Measurements from ENCODE around the gene LRRC41. TPM values are rescaled to one million over a fixed set of nuclear protein-coding genes. Genes with fewer than 3 reads are reported as not detected.

Gene LRRC41
- total RNA-seq, 4 donors from 2014 or later = 69.8 to 87.6 (median 84.7) TPM

DNA sequence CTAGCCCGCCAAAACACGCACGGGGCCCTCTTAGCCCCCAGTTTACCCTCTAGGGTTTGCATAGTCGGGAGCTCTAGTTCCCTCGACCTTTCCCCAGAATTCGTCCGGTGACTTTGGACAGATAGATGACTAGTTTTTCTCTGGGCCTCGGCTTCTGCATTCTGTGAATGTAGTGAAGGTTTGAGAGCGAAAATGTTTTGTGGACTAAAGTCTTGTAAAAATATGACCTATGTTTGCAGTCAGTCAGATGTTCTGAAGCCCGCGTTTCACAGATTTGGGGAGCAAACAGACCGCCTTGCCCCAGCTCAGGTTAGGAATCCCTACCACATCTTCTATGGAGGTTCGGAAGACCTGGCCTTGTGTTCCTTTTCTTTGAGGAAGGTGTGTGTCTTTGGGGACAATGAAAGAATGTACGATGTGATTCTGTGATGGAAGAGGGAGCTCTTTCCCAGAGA, 483 bp upstream of the LRRC41 start:
- Histone ChIP-seq H3K27ac (peak overlapping the region; percentile 98), H3K9me3 (no peaks in the 10 kb centered on the region), H3K4me1 (peaks cover 57% of the 10 kb centered on the region), H3K36me3 (peaks cover 2% of the 10 kb centered on the region), H3K27me3 (no peaks in the 10 kb centered on the region), H3K4me3 (peak overlapping the region; percentile 87)
- TF ChIP-seq, protein P1, sequence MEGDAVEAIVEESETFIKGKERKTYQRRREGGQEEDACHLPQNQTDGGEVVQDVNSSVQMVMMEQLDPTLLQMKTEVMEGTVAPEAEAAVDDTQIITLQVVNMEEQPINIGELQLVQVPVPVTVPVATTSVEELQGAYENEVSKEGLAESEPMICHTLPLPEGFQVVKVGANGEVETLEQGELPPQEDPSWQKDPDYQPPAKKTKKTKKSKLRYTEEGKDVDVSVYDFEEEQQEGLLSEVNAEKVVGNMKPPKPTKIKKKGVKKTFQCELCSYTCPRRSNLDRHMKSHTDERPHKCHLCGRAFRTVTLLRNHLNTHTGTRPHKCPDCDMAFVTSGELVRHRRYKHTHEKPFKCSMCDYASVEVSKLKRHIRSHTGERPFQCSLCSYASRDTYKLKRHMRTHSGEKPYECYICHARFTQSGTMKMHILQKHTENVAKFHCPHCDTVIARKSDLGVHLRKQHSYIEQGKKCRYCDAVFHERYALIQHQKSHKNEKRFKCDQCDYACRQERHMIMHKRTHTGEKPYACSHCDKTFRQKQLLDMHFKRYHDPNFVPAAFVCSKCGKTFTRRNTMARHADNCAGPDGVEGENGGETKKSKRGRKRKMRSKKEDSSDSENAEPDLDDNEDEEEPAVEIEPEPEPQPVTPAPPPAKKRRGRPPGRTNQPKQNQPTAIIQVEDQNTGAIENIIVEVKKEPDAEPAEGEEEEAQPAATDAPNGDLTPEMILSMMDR (IDR thresholded peaks at IDR 0.05) = no peak
- WGBS = 1% methylated on average over 10 of the region's 14 CpGs
- no peak for DNase-seq (ENCODE audit: low spot score in 2 of 2)

DNA sequence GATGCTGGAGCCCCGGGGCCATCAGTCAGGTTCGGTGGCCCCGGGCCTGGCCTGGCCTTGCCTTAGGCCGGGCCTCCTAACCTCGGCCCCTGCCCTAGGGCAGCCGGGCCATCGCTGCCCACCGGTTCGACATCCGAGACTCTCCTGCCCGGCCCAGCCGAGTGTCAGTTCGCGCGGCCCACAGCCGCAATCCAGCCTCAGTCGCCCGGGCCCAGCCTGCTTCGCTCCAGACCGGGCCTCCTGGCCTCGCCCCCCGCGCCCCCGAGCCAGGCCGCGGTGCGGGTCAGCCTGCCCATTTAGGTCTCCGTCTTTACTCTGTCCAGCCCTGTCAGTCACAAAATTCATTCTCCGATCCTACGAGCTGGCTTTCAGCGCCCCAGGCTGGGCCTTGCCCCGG, 777 bp downstream of the LRRC41 start:
- DNase-seq (ENCODE audit: low spot score in 2 of 2) = no peak
- H3K27me3 ChIP-seq = no peaks in the 10 kb centered on the region

DNA sequence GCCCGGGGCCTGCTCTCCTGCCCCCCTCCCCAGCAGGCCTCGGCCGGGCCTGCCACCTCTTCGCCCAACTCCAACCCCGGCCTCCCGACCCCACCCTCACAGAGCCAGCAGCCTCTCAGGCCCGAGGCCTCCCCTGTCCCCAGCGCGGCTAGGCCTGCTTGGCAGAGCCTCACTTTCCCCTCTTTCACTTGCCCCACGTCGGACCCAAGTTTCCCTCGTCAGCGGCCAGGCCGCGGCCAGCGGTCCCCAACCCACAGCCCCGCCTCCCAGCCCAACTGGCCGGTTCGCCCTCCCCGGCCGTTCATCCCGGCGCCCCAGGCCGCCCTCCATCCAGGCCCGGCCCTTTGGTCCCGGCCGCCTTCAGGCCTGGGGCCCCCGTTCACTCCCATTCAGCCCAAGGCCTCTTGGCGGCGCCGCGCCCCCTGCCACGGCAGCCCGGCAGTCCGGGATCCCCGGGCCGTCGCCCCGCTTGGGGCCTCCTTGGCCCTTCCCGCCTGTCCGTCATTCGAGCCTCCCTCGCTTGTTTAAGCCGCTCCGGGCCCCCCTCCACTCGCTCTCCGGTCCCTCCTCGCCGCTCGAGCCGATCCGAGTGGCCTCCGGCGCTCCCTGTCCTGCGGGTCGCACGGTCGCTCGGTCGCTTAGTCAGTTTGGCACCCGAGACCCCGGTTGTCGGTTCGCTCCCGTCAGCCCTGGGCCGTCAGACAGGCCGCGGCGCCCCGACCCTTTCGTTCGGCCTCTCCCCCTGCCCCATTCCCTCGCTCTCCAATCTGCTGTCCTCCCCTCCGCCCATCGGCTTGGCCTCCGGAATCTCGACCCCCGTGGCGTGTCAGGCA, 1.4 kb downstream of the LRRC41 start:
- under 1% methylated on average over 53 of the region's 79 CpGs for WGBS
- Histone ChIP-seq H3K9me3 (no peaks in the 10 kb centered on the region), H3K4me3 (peak overlapping the region; percentile 87), H3K4me1 (peaks cover 44% of the 10 kb centered on the region), H3K27ac (peak overlapping the region; percentile 98), H3K36me3 (peaks cover 9% of the 10 kb centered on the region), H3K27me3 (no peaks in the 10 kb centered on the region)
- DNase-seq (ENCODE audit: low spot score in 2 of 2) = peak; percentile 79 to 84
- TF ChIP-seq EP300 (IDR thresholded peaks at IDR 0.05) (no peak), POLR2A (IDR thresholded peaks at IDR 0.05) (no peak), POLR2AphosphoS5 (IDR thresholded peaks at IDR 0.05) (no peak)
- TF ChIP-seq, protein P1 (IDR thresholded peaks at IDR 0.05) = no peak

More for the DNA sequence above, 777 bp downstream of the LRRC41 start:
- 3% methylated on average over 6 of the region's 32 CpGs for whole genome bisulfite sequencing
- Histone ChIP-seq H3K36me3 (peaks cover 3% of the 10 kb centered on the region), H3K4me3 (peak overlapping the region; percentile 87), H3K27ac (peak overlapping the region; percentile 98), H3K4me1 (peaks cover 50% of the 10 kb centered on the region), H3K9me3 (no peaks in the 10 kb centered on the region)
- TF ChIP-seq POLR2A (IDR thresholded peaks at IDR 0.05) = no peak
- no peak for TF ChIP-seq POLR2AphosphoS5 (IDR thresholded peaks at IDR 0.05)
- TF ChIP-seq, protein P1 (IDR thresholded peaks at IDR 0.05) = no peak
- no peak for TF ChIP-seq EP300 (IDR thresholded peaks at IDR 0.05)

DNA sequence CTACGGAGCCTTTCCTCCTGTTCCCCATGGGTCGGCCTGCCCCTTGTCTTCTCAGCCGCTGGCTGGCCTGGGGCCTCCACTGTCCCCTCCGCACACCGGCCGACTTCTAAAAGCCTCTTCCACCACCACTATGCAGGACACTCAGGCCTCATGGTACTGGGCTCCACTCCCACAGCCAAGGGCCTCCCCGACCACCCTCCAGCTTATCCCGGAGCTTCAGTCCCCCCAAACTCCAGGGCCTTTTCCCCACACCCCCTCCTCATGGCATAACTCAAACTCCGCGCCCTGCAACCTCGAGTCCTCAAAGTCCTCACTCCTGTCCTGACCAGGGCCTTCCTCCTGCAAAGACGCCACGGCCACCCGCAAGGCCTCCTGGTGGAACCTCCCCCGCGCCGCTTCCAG, 2.0 kb downstream of the LRRC41 start:
- TF ChIP-seq POLR2AphosphoS5 (IDR thresholded peaks at IDR 0.05) (no peak), EP300 (IDR thresholded peaks at IDR 0.05) (no peak), POLR2A (IDR thresholded peaks at IDR 0.05) (no peak)
- TF ChIP-seq, protein P1 (IDR thresholded peaks at IDR 0.05) = no peak
- peak overlapping the region; percentile 87 for H3K4me3 ChIP-seq
- H3K36me3 ChIP-seq = peaks cover 15% of the 10 kb centered on the region
- 7% methylated on average over 11 of the region's 17 CpGs for WGBS
- DNase-seq (ENCODE audit: low spot score in 2 of 2) = no peak
- peaks cover 38% of the 10 kb centered on the region for H3K4me1 ChIP-seq
- H3K9me3 ChIP-seq = no peaks in the 10 kb centered on the region
- peak overlapping the region; percentile 98 for H3K27ac ChIP-seq
- no peaks in the 10 kb centered on the region for H3K27me3 ChIP-seq

DNA sequence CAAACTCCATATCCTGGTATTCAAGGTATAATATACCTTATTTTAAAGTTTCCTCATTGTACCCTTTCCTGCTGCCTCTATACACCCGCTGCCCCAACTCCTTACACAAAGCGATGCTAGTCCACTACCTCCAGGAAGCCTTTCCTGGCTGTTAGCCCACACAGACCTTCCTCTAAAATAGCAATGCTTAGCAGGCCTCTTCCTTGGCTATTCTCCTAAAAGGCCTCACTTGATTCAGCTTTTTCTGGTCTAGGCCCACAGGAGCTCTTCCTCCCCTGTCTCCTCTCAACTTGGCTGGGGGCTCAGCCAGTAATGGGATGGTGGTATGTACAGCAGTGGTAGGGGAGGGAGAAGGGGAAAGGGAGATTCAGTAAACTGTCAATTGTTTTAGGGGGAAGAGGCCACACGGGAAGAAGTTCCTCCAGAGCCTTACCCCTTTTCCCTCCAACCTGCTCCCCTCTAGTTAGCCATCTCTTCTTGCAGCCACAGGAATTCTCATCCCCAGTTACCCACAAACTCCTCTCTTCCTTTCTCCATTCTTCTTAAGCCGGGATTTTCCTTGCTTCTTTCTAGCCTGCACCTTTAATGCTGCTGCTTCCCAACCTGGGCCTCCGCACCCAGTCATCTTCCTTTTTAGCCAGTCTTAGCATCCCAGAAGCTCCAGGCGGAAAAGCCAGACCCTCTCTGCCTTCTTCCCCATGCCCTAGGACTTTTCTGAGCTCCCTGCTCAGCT, 2.6 kb downstream of the LRRC41 start:
- H3K27me3 ChIP-seq = no peaks in the 10 kb centered on the region
- no peak for DNase-seq (ENCODE audit: low spot score in 2 of 2)
- WGBS = 32% methylated on average over 6 of the region's 6 CpGs
- H3K27ac ChIP-seq = peak overlapping the region; percentile 98
- H3K9me3 ChIP-seq = no peaks in the 10 kb centered on the region
- peaks cover 35% of the 10 kb centered on the region for H3K4me1 ChIP-seq
- peak overlapping the region; percentile 87 for H3K4me3 ChIP-seq
- TF ChIP-seq POLR2A (IDR thresholded peaks at IDR 0.05) (no peak), EP300 (IDR thresholded peaks at IDR 0.05) (no peak), POLR2AphosphoS5 (IDR thresholded peaks at IDR 0.05) (no peak)
- TF ChIP-seq, protein P1 (IDR thresholded peaks at IDR 0.05) = no peak
- peaks cover 21% of the 10 kb centered on the region for H3K36me3 ChIP-seq

Data from suprapubic skin (tissue), 4 donors.